Measurements from ENCODE around the gene FASTKD2. TPM values are rescaled to one million over a fixed set of nuclear protein-coding genes. Genes with fewer than 3 reads are reported as not detected.

FASTKD2 gene
- total and polyA plus RNA-seq, 2 of the 4 experiments (the other 2 are of a cell fraction), result 17.6 to 50.4 TPM

DNA sequence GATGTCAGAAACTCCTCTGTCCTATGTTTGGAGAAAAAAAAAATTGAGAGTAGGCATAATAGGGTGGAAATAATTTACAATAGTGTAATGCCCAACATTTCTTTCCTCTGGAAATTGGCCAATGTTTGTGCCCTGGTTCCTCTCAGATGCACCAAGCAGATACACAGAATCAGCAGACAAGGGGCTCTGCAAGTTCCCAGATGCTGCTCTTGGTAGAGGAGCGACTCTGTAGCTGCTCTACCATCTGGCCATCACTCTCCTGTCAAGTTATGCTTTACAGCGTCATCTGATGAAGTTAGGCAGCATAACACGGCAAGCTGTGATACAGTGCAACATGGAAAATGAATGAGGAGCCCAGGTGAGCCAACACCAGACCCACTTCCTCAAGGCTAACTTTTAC lies 48.8 kb upstream of the FASTKD2 start:
- Histone ChIP-seq H3K9me1 (ENCODE audit: insufficient read depth, low read length) (no peaks in the 10 kb centered on the region), H3K79me1 (ENCODE audit: low read depth in 1 of 2, low read length in 2 of 2) (no peaks in the 10 kb centered on the region), H3K18ac (ENCODE audit: low read depth, low read length) (no peak overlapping the region), H3K27me3 (ENCODE audit: control insufficient read depth, insufficient read depth, low read length) (no peaks in the 10 kb centered on the region), H2AK9ac (replicated peaks; ENCODE audit: low read depth, low read length, poor library complexity) (no peak overlapping the region), H2AFZ (replicated peaks; ENCODE audit: low read length, poor library complexity) (no peak overlapping the region), H3K4me1 (ENCODE audit: control insufficient read depth, insufficient read depth, low read length) (no peaks in the 10 kb centered on the region), H2AK5ac (ENCODE audit: low read depth, low read length) (no peak overlapping the region), H3K4ac (ENCODE audit: low read depth, low read length) (no peak overlapping the region), H3K9me3 (ENCODE audit: control insufficient read depth, insufficient read depth, low read length) (no peaks in the 10 kb centered on the region), H2BK5ac (ENCODE audit: low read depth, low read length, poor library complexity, severe bottlenecking) (no peak overlapping the region), H2BK15ac (ENCODE audit: low read depth, low read length) (no peak overlapping the region), H3K23ac (ENCODE audit: low read depth, low read length) (no peak overlapping the region), H4K91ac (ENCODE audit: insufficient read depth, low read depth, low read length) (no peak overlapping the region), H3K56ac (ENCODE audit: extremely low read depth, insufficient read depth, low read length) (no peak overlapping the region), H3K36me3 (ENCODE audit: control insufficient read depth, insufficient read depth, low read length) (no peaks in the 10 kb centered on the region), H2BK120ac (ENCODE audit: low read depth, low read length) (no peak overlapping the region), H3K14ac (replicated peaks; ENCODE audit: low read depth, low read length) (no peak overlapping the region), H3K4me2 (ENCODE audit: low read depth, low read length) (no peak overlapping the region), H4K20me1 (ENCODE audit: insufficient read depth, low read length) (no peaks in the 10 kb centered on the region), H3K9ac (ENCODE audit: low read depth, low read length) (no peak overlapping the region), H4K5ac (ENCODE audit: low read depth, low read length) (no peak overlapping the region), H3K27ac (ENCODE audit: insufficient read depth, low read length) (no peak overlapping the region), H2BK20ac (ENCODE audit: low read depth, low read length) (no peak overlapping the region), H4K8ac (ENCODE audit: low read depth in 2 of 2, low read length in 2 of 2) (no peak overlapping the region), H3K4me3 (ENCODE audit: insufficient read depth, low read depth, low read length) (no peak overlapping the region)
- TF ChIP-seq NFE2L2 (IDR thresholded peaks at IDR 0.05; ENCODE audit: low read depth, low read length) (no peak), RAD21 (IDR thresholded peaks at IDR 0.05; ENCODE audit: low read length) (no peak), CHD1 (IDR thresholded peaks at IDR 0.05; ENCODE audit: low read depth, low read length) (no peak), MAFK (IDR thresholded peaks at IDR 0.05; ENCODE audit: low read depth, low read length) (no peak)
- intact Hi-C loops (cut with micrococcal nuclease) (no loop called here), in situ Hi-C loops (cut with MboI; ENCODE audit: low sequenced_read_pairs) (no loop called here), dilution Hi-C loops (cut with HindIII; ENCODE audit: low sequenced_read_pairs, unreplicated experiment) (no loop called here)
- DNase-seq (no peak), ATAC-seq (ENCODE audit: low read depth) (no peak)
- ChIA-PET POLR2A (ENCODE audit: unreplicated experiment) (no interaction called here), CTCF (no interaction called here)
- BruUV-seq (replicated peaks), result no TSS peak
- no CpG with 5 or more reads among the region's 3 CpGs for whole genome bisulfite sequencing, 2 experiments (ENCODE audit: extremely low coverage in 2 of 2, insufficient read length in 1 of 2)
